ENCODE data around the gene CLN6.
"Not testable (repeated sequence)": the region's sequence is repeated elsewhere in the genome, so short reads cannot be mapped to it uniquely, and the experiment has no call there.

Gene CLN6

GRCh38 chr15:68190048-68190447 is 39.5 kb downstream of the CLN6 start:
- DNase-seq (ENCODE audit: low spot score) = no peak

GRCh38 chr15:68188647-68189046 is 40.9 kb downstream of the CLN6 start:
- no peak for DNase-seq (ENCODE audit: low spot score)

GRCh38 chr15:68187559-68187958 is 42.0 kb downstream of the CLN6 start:
- no peak for DNase-seq (ENCODE audit: low spot score)

- no peak for DNase-seq (ENCODE audit: low spot score)
Measured at GRCh38 chr15:68186671-68187397, 42.7 kb downstream of the CLN6 start.

GRCh38 chr15:68184616-68185480 is 44.7 kb downstream of the CLN6 start:
- no peak for DNase-seq (ENCODE audit: low spot score)

GRCh38 chr15:68183616-68184315 is 45.8 kb downstream of the CLN6 start:
- DNase-seq (ENCODE audit: low spot score) = no peak

- no peak for DNase-seq (ENCODE audit: low spot score)
Measured at GRCh38 chr15:68177742-68178141, 51.8 kb downstream of the CLN6 start.

GRCh38 chr15:68176601-68177000 is 52.9 kb downstream of the CLN6 start:
- no peak for DNase-seq (ENCODE audit: low spot score)

- no peak for DNase-seq (ENCODE audit: low spot score)
Measured at GRCh38 chr15:68175526-68175925, 54.0 kb downstream of the CLN6 start.

GRCh38 chr15:68173119-68173518 is 56.4 kb downstream of the CLN6 start:
- no peak for DNase-seq (ENCODE audit: low spot score)

- DNase-seq (ENCODE audit: low spot score) = not testable (repeated sequence)
Measured at GRCh38 chr15:68172037-68172436, 57.5 kb downstream of the CLN6 start.

GRCh38 chr15:68166847-68167246 is 62.7 kb downstream of the CLN6 start:
- DNase-seq (ENCODE audit: low spot score) = no peak

GRCh38 chr15:68163191-68163590 is 66.3 kb downstream of the CLN6 start:
- no peak for DNase-seq (ENCODE audit: low spot score)

- DNase-seq (ENCODE audit: low spot score) = no peak
Measured at GRCh38 chr15:68158046-68158628, 71.4 kb downstream of the CLN6 start.

- no peak for DNase-seq (ENCODE audit: low spot score)
Measured at GRCh38 chr15:68157074-68157473, 72.5 kb downstream of the CLN6 start.
